ENCODE measurements around the gene BCL11A.

BCL11A gene

DNA sequence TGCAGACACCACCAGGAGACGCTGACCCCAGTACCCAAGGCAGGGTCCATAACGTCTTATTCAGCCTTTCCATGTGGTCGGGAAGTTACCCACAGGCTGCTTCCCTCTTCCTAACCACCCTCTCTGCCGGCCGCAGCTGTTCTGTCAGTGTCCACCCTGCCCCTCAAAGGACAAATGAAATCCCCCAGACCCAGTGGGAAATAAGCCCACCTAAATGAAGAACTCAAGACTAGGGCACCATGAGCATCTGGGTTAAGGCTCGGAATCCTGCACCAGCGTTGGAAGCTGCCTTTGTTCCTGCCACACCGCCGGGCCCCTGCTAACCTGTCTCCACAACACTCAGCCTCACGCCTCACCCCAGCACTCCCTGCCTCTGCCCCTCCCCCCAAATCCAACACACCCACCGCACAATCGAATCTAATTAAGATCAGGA, 21.7 kb downstream of the BCL11A start:
- Histone ChIP-seq H3K4me1 (ENCODE audit: low read depth, poor library complexity, severe bottlenecking) (peaks cover 3% of the 10 kb centered on the region), H3K27me3 (ENCODE audit: insufficient read depth, low read depth) (no peaks in the 10 kb centered on the region), H3K36me3 (ENCODE audit: insufficient read depth) (no peaks in the 10 kb centered on the region), H4K20me1 (ENCODE audit: insufficient read depth) (no peaks in the 10 kb centered on the region), H3K4me3 (IDR thresholded peaks at IDR 0.05; ENCODE audit: insufficient read depth, low read depth, low read length) (no peak overlapping the region), H3K4me2 (no peak overlapping the region), H3K79me2 (ENCODE audit: insufficient read depth, low read depth) (peaks cover 20% of the 10 kb centered on the region; the same call in 1 of the 2 replicates), H2AFZ (ENCODE audit: low read depth) (no peak overlapping the region), H3K9ac (no peak overlapping the region), H3K27ac (no peak overlapping the region)
- TF ChIP-seq, protein P1, sequence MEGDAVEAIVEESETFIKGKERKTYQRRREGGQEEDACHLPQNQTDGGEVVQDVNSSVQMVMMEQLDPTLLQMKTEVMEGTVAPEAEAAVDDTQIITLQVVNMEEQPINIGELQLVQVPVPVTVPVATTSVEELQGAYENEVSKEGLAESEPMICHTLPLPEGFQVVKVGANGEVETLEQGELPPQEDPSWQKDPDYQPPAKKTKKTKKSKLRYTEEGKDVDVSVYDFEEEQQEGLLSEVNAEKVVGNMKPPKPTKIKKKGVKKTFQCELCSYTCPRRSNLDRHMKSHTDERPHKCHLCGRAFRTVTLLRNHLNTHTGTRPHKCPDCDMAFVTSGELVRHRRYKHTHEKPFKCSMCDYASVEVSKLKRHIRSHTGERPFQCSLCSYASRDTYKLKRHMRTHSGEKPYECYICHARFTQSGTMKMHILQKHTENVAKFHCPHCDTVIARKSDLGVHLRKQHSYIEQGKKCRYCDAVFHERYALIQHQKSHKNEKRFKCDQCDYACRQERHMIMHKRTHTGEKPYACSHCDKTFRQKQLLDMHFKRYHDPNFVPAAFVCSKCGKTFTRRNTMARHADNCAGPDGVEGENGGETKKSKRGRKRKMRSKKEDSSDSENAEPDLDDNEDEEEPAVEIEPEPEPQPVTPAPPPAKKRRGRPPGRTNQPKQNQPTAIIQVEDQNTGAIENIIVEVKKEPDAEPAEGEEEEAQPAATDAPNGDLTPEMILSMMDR (conservative IDR thresholded peaks at IDR 0.05; ENCODE audit: low read depth, low read length): no peak

- H3K4me1 ChIP-seq (ENCODE audit: low read depth, poor library complexity, severe bottlenecking): peaks cover 12% of the 10 kb centered on the region
- no peak overlapping the region for H2AFZ ChIP-seq (ENCODE audit: low read depth)
- TF ChIP-seq, protein P1 (conservative IDR thresholded peaks at IDR 0.05; ENCODE audit: low read depth, low read length): no peak
- no peak overlapping the region for H3K27ac ChIP-seq
- no peaks in the 10 kb centered on the region for H4K20me1 ChIP-seq (ENCODE audit: insufficient read depth)
- H3K4me3 ChIP-seq (IDR thresholded peaks at IDR 0.05; ENCODE audit: insufficient read depth, low read depth, low read length): no peak overlapping the region
- peaks cover 24% of the 10 kb centered on the region; the same call in 1 of the 2 replicates for H3K79me2 ChIP-seq (ENCODE audit: insufficient read depth, low read depth)
- H3K27me3 ChIP-seq (ENCODE audit: insufficient read depth, low read depth): no peaks in the 10 kb centered on the region
- no peak overlapping the region for H3K9ac ChIP-seq
- no peaks in the 10 kb centered on the region for H3K36me3 ChIP-seq (ENCODE audit: insufficient read depth)
- H3K4me2 ChIP-seq: no peak overlapping the region
Observed at GRCh38 chr2:60530660-60531281, 22.7 kb downstream of the BCL11A start.

DNA sequence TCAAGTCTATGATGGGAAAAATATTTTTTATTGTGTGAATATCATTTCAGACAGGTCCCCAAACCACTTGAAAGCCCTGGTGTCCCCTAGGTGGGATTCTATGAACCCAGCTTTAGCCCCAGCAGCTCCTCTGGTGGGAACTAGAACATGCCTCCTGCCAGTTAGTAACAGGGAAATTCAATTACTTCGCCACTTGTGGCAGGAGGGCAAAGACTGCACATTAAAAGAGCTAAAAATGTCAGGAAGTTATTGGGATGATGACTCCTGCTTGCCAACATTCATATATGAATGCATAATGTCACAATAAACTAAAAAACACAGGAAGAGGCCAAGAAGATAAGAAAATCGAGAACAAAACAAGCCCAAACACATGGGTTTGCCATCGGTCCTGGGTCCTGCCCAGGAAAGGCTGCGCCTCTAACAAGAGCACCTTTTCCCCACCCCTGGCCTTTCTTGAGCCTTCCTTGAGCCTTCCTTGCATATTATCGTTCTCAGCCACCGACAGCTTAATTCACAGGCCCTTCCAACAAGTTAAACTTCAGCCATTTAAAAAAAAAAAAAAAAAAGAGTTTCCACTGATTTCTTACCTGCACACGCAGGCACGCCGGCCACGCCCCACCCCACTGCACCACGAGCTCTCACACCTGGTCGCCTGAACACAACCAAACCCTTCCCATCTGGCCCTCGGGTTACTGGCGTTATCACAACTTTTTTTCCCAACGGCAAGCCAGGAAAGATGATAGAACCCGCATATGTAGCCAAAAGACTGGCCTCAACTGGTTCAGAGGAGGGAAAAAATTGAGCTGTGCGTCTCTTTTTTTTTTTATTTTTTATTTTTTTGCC, 23.4 kb downstream of the BCL11A start:
- H2AFZ ChIP-seq (ENCODE audit: low read depth): no peak overlapping the region
- H3K79me2 ChIP-seq (ENCODE audit: insufficient read depth, low read depth): peaks cover 24% of the 10 kb centered on the region; the same call in 1 of the 2 replicates
- no peak overlapping the region for H3K27ac ChIP-seq
- H3K9ac ChIP-seq: no peak overlapping the region
- H3K4me1 ChIP-seq (ENCODE audit: low read depth, poor library complexity, severe bottlenecking): peaks cover 14% of the 10 kb centered on the region
- no peak overlapping the region for H3K4me3 ChIP-seq (IDR thresholded peaks at IDR 0.05; ENCODE audit: insufficient read depth, low read depth, low read length)
- H3K4me2 ChIP-seq: no peak overlapping the region
- TF ChIP-seq, protein P1 (conservative IDR thresholded peaks at IDR 0.05; ENCODE audit: low read depth, low read length): no peak
- no peaks in the 10 kb centered on the region for H4K20me1 ChIP-seq (ENCODE audit: insufficient read depth)
- no peaks in the 10 kb centered on the region for H3K27me3 ChIP-seq (ENCODE audit: insufficient read depth, low read depth)
- no peaks in the 10 kb centered on the region for H3K36me3 ChIP-seq (ENCODE audit: insufficient read depth)

DNA sequence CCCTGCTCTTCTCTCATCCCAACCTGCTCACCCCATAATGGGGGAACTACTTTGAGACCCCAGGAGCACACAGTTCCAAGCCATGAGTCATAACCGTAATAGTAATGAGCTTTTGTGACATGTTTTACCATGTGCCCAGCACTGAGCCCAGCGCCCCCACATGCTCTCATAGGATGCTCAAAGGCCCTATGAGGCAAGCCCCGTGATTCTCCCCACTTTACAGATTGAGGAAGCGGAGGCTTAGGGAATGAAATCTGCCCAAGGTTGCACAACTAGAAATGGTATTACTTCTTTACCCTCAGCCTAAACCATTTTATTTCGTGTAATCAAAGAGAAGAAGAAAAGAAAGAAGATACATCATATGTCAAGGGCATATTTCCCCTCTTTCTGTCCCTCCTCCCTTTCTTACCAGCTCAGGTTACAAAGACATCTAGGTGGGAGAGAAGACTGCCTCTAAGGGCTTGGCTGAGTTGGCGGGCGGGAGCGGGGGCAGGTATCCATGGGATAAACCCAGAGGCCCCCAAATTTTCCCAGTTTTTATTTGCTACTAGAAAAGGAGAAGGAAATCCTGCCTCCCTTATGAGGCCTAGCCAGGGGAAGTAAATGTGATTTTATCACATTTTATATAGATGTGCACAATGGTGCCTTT, 24.2 kb downstream of the BCL11A start:
- Histone ChIP-seq H3K9ac (no peak overlapping the region), H3K27ac (no peak overlapping the region), H3K4me3 (IDR thresholded peaks at IDR 0.05; ENCODE audit: insufficient read depth, low read depth, low read length) (no peak overlapping the region), H4K20me1 (ENCODE audit: insufficient read depth) (no peaks in the 10 kb centered on the region), H3K4me2 (no peak overlapping the region), H2AFZ (ENCODE audit: low read depth) (no peak overlapping the region), H3K27me3 (ENCODE audit: insufficient read depth, low read depth) (no peaks in the 10 kb centered on the region), H3K79me2 (ENCODE audit: insufficient read depth, low read depth) (peaks cover 24% of the 10 kb centered on the region; the same call in 1 of the 2 replicates), H3K4me1 (ENCODE audit: low read depth, poor library complexity, severe bottlenecking) (peaks cover 14% of the 10 kb centered on the region), H3K36me3 (ENCODE audit: insufficient read depth) (no peaks in the 10 kb centered on the region)
- TF ChIP-seq, protein P1 (conservative IDR thresholded peaks at IDR 0.05; ENCODE audit: low read depth, low read length): no peak

All from KMS-11 (cell line).